ENCODE measurements around the gene CSNK2A3.
"Not testable (repeated sequence)": the region's sequence is repeated elsewhere in the genome, so short reads cannot be mapped to it uniquely, and the experiment has no call there.

The CSNK2A3 gene

GRCh38 chr11:11352878-11353277, at the start of gene CSNK2A3:
Gene CSNK2A3, minus strand, starts transcription at chr11:11353250. Its CDS starts 131 bp downstream, at chr11:11353119.
- FAIRE-seq, result not testable (repeated sequence)

- no peak for FAIRE-seq
Observed at GRCh38 chr11:11401960-11402535, 49.0 kb upstream of the CSNK2A3 start.

GRCh38 chr11:11400635-11401232, 47.7 kb upstream of the CSNK2A3 start:
- FAIRE-seq, result no peak

- no peak for FAIRE-seq
Observed at GRCh38 chr11:11400121-11400520, 47.1 kb upstream of the CSNK2A3 start.

DNA sequence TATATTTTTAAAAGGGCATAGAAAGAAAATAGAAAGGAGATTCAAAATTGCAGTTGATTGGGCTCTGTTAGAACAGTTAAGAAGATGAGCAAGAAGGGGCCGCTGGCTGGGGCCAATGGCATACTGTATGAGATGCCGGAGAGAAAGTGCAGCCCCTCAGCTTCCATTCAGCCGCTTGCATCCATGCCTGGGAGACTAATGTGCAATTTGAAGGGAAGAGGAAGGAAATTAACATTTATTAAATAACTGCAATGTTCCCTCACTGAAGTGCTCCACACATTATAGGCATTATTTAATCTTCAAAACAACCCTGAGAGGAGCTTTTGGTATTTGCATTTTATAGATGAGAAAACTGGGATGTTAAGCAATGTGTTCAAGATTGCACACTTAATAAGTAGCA, 44.7 kb upstream of the CSNK2A3 start:
- no peak for FAIRE-seq

GRCh38 chr11:11397036-11397415, 44.0 kb upstream of the CSNK2A3 start:
- FAIRE-seq, result no peak

GRCh38 chr11:11396301-11397035, 43.4 kb upstream of the CSNK2A3 start:
- FAIRE-seq, result no peak

DNA sequence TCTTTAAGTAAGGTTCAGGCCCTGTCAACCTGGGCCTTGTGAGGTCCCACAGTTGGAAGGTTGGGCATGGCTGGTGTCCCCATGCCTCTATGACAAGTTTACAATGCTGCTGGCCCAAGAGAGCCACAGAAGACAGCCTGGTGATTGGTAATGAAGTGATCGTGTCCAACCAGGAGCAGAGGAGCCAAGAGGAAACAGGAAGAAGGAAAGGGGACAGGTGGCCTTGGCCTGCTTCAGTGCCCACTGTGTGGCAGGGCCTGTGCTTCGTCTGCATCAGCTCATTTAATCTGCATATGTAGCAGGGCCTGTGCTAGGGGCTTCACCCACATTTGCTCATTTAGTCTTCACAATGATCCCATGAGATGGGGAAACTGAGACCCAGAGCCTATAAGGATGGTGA, 42.1 kb upstream of the CSNK2A3 start:
- no peak for FAIRE-seq

DNA sequence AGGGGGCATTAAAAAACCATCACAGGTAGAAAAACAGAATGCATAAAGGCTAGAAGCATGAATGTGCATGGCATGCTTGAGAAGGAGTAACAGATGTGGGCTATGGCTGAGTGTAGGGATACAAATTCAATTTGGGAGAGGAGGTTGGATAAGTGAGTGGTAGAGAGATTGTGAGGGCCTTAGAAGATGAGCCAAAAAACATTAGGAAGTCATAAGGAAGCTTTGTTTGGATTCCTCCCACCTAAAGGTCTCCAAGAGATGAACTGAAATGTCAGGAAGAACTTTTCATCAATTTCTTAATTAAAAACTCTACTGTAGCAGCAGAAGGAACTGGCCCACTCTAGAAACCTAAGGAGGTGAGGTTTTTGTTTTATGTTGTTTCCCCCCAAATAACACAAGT, 41.2 kb upstream of the CSNK2A3 start:
- no peak for FAIRE-seq

DNA sequence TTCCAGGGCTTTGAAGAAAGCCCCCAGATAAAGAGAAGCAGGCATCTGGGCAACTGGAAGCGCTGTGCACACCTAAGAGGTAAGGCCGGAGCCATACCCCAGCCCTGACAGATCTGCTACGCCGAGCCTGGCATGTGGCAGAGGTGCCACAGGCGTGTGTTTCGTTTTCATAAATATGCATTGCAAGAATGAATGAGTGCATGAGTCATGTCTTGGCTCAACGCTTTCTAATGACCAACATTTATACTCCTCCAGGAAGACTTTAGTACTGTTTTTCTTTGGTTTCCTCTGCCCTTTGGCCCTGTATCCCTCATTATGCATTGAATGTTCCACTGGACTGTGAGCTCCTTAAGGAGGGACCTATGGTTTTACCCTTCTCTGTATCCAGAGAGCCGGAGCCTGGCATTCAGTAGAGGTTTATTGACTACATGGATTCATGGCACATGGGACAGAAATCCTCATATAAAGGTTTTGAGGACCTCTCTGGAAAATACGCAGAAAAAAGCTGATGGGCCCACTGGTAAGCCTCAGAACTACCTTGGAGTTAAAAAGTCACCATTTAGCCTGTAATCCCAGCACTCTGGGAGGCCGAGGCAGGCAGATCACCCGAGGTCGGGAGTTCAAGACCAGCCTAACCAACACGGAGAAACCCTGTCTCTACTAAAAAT, 38.9 kb upstream of the CSNK2A3 start:
- no peak for FAIRE-seq

DNA sequence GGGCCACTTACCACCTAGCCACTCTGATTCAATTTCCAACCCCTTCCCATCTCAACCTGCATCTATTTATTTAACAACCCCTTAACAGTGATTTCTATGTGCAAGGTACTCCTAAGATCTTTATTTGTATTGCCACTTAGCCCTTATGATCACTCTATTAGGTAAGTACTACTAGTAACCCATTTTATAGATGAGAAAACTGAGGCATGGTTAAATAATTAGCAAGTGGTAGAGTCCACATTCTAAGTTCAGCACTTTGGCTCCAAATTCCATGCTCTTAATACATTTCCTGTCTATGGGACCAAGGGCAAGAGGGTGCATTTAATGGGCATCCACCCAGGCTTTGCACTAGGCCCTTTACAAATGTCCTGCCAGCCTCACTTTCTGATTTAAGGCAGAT, 38.1 kb upstream of the CSNK2A3 start:
- no peak for FAIRE-seq

DNA sequence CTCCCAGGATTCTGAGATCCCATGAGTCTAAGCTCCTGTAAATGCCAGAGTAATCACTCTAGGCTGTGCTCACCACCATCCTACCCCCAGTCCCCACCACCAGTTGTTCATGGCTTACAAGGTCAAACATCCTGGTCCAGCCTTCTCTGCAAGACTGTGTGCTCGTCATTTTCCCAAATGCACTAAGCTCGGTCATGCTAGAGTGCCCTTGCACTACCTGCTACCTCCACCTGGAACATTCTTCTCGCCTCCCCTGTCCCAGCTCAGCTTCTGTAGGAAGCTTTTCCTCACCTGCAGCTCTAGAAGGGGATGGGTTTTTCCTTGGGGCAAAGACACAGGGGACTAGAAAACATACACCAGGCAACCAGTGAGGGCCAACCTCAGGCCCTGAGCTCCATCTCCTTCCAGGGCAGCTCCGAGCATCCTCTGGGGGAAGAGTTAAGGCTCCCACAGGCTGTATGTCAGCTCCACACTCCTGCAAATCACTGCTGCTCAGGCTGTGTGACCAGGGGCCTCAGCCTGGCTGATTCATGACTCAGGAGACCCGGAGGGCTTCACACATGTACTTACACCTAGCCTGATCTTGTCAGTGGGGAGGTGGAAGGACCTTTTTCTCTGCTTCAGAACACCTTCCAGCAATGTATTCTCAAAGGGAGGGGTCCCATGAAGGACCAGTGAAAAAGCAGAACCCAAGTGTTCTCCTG, 37.2 kb upstream of the CSNK2A3 start:
- FAIRE-seq, result no peak

DNA sequence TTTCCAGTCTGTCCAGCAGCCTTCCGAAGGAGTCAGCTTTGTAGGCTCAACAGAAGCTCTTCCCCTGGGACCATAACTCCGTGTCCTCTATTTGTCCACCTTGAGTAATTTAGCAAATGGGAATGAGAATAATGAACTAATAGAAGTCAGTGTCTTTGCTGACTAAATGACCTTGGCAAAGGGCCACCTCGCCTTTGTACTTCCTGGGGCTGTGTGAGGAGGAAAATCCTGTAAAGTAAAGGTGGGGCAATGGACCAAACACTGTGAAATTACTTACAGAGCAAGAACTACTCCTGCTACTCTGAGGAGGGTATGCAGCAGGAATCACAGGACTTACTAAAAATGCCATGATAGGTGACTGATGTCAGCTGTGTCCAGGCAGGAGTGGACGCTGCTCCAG, 36.2 kb upstream of the CSNK2A3 start:
- no peak for FAIRE-seq

DNA sequence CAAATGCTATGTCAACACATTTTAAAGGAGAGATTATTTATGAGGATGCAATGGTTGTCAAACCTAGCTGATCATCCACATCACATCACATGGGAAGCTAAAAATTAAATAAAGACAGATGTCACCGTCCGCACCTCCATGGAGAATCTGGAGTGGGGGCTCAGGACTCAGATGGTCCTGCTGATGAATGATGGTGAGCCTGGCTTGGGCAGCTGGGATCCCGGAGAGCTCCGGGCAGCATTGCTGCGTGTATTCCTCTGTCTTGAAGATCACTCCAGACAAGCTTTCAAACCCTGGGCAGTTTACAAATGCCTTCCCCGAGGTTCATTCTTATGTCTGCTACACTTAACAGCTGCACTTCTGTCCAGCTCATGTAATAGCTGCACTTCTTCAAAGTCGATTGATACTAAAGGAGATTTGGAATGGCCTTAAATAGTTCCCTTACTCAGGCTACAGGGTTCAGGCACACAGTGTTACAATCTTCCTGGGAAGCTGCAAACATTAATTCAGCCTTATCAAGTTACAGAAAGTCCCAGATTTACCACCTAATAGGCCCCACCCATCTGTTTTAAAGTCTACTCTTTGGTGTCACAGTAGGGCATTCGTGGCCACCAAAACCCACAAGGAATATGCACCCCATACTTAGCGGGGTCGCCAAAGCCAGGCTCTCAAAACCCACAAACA, 34.7 kb upstream of the CSNK2A3 start:
- no peak for FAIRE-seq

GRCh38 chr11:11387207-11387606, 34.2 kb upstream of the CSNK2A3 start:
- FAIRE-seq, result no peak

- FAIRE-seq, result no peak
Observed at GRCh38 chr11:11384829-11385228, 31.8 kb upstream of the CSNK2A3 start.

- no peak for FAIRE-seq
Observed at GRCh38 chr11:11383995-11384394, 30.9 kb upstream of the CSNK2A3 start.

DNA sequence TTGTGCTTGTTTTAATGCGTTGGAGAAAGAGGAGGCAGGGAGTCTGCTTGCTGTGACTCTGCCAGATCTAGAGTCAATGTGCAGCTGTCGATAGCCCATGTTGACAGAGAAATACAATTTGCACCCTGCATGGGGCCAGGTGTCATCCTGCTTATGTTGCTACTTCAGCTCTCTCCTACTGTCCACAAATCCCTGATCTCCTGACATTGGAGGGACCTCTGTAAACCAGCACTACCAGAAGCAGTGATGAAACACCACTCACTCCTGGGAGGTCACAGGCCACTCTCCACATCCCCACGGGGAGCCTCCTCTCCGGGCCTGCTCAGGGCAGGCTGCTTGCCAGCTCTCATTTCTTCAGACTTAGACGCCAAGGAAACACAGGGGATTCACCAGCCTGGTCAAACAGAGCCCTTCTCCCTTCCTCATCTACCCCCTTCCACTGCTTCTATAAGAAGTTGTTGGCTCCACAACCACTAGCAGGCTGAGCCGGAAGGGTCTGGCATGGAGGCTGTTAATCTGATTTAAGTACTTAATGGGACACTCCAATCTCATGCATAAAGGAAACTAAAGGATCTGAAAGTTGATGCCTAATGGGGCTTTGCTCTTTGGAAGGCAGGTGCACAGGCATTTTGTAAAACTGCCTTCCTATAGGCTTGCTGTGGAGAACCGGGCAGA, 29.9 kb upstream of the CSNK2A3 start:
- no peak for FAIRE-seq

- FAIRE-seq, result no peak
Observed at GRCh38 chr11:11381471-11382105, 28.5 kb upstream of the CSNK2A3 start.

DNA sequence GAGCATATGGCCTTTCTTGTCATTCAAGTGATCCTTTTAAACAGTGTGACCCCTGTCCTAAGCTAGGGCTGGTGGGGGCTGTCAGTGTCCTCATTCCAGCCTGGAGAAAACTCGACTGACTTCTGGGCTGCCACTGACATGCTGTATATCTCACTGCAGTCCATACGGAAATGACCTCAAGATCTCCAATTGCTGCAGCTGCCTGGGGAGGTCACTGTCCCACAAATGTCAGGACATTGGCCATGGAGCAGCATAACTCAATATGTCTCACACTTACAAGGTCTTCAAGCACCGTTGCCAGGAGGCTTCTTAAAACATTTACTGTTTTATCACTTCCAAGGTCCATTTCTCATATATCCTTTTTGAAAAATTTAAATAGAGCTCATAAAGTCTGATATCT, 27.8 kb upstream of the CSNK2A3 start:
- FAIRE-seq, result no peak

DNA sequence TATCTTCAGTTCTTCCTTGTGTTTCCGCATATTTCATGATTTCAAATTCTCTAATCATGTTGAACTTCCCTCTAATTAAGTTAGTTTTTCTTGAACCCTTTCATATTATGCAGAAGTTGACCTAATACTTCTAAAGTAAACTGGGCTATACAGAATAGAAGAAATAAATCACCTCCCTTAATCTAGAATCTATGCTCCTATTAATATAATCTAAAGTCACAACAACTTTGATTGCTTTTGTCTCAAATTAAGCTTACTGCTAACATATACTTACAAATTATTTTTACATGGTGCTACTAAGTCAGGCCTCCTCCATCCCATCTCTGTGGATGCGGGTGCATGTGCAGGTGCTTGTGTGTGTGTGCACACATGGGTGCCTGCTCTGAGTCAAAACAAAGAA, 27.3 kb upstream of the CSNK2A3 start:
- no peak for FAIRE-seq

GRCh38 chr11:11379661-11380060, 26.6 kb upstream of the CSNK2A3 start:
- no peak for FAIRE-seq
